Ishikawa (cell line): ENCODE measurements around the gene LYL1.

ENCODE experiments used
- CEBPB ChIP-seq: IDR thresholded peaks from 2 replicates; pipeline ENCODE4 v1.6.1; 2012
- CREB1 ChIP-seq: IDR thresholded peaks from 2 replicates; pipeline ENCODE4 v1.6.1; 2012; ENCODE audit warnings: low read depth
- EGR1 ChIP-seq: IDR thresholded peaks from 2 replicates; pipeline ENCODE4 v1.6.1; 2012
- EP300 ChIP-seq: IDR thresholded peaks from 2 replicates; pipeline ENCODE4 v1.6.1; 2012; ENCODE audit warnings: borderline replicate concordance
- MAX ChIP-seq: IDR thresholded peaks from 2 replicates; pipeline ENCODE4 v1.6.1; 2012
- NFIC ChIP-seq: IDR thresholded peaks from 2 replicates; pipeline ENCODE4 v1.6.1; 2012
- RAD21 ChIP-seq: IDR thresholded peaks from 2 replicates; pipeline ENCODE4 v1.6.1; 2012; ENCODE audit warnings: low read depth
- REST ChIP-seq: IDR thresholded peaks from 2 replicates; pipeline ENCODE4 v1.6.1; 2012; ENCODE audit warnings: low read depth, mild to moderate bottlenecking
- TAF1 ChIP-seq: IDR thresholded peaks from 2 replicates; pipeline ENCODE4 v1.6.1; 2012; ENCODE audit warnings: low read depth, mild to moderate bottlenecking
- TEAD4 ChIP-seq: IDR thresholded peaks from 2 replicates; pipeline ENCODE4 v1.6.1; 2012
- YY1 ChIP-seq: IDR thresholded peaks from 2 replicates; pipeline ENCODE4 v1.6.1; 2012; ENCODE audit warnings: low read depth
- ZBTB7A ChIP-seq: IDR thresholded peaks from 2 replicates; pipeline ENCODE4 v1.6.1; 2012; ENCODE audit warnings: low read depth

GRCh38 chr19:13130886-13131490 lies 28.3 kb upstream of the LYL1 start:
- TF ChIP-seq CREB1: no peak
- no peak for TF ChIP-seq MAX
- no peak for TF ChIP-seq REST
- no peak for TF ChIP-seq RAD21
- no peak for TF ChIP-seq NFIC
- no peak for TF ChIP-seq TAF1
- TF ChIP-seq EGR1: no peak
- TF ChIP-seq YY1: no peak
- TF ChIP-seq EP300: no peak
- TF ChIP-seq TEAD4: no peak
- no peak for TF ChIP-seq CEBPB
- no peak for TF ChIP-seq ZBTB7A
